ENCODE measurements around the gene HSF5. TPM values are rescaled to one million over a fixed set of nuclear protein-coding genes. Genes with fewer than 3 reads are reported as not detected.

Gene HSF5
- total RNA-seq, 1 donor from 2014 or later: not detected

DNA sequence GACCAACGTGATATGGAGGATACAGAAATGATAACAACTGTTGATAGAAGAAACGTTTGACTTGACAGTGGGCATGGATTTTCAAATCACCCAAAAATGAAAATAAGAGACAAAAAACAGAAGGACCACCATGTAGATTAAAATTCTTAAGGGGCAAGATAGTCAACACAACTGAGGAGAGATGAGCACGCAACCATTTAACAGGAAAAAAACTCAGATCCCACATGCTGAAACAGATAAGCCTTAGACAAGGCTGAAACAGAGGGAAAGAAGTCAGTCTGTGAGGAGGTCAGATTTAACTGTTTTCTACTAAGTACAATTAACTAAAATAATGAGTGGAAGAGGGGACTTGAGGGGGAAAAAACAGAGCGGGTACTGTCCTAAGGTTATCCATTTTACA lies 92.0 kb downstream of the HSF5 start:
- TF ChIP-seq, protein P1, sequence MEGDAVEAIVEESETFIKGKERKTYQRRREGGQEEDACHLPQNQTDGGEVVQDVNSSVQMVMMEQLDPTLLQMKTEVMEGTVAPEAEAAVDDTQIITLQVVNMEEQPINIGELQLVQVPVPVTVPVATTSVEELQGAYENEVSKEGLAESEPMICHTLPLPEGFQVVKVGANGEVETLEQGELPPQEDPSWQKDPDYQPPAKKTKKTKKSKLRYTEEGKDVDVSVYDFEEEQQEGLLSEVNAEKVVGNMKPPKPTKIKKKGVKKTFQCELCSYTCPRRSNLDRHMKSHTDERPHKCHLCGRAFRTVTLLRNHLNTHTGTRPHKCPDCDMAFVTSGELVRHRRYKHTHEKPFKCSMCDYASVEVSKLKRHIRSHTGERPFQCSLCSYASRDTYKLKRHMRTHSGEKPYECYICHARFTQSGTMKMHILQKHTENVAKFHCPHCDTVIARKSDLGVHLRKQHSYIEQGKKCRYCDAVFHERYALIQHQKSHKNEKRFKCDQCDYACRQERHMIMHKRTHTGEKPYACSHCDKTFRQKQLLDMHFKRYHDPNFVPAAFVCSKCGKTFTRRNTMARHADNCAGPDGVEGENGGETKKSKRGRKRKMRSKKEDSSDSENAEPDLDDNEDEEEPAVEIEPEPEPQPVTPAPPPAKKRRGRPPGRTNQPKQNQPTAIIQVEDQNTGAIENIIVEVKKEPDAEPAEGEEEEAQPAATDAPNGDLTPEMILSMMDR (IDR thresholded peaks at IDR 0.05): no peak
- H3K4me1 Mint-ChIP-seq (ENCODE audit: unreplicated experiment): no peaks in the 10 kb centered on the region
- peaks cover 58% of the 10 kb centered on the region for H3K27me3 Mint-ChIP-seq (ENCODE audit: unreplicated experiment)
- no peaks in the 10 kb centered on the region for H3K36me3 Mint-ChIP-seq (ENCODE audit: unreplicated experiment)
- no peak overlapping the region for H3K4me3 Mint-ChIP-seq (ENCODE audit: unreplicated experiment)
- no peak overlapping the region for H3K27ac Mint-ChIP-seq (ENCODE audit: unreplicated experiment)
- no peaks in the 10 kb centered on the region for H3K9me3 Mint-ChIP-seq (ENCODE audit: unreplicated experiment)
- no peak for DNase-seq (ENCODE audit: extremely low spot score, unreplicated experiment)

DNA sequence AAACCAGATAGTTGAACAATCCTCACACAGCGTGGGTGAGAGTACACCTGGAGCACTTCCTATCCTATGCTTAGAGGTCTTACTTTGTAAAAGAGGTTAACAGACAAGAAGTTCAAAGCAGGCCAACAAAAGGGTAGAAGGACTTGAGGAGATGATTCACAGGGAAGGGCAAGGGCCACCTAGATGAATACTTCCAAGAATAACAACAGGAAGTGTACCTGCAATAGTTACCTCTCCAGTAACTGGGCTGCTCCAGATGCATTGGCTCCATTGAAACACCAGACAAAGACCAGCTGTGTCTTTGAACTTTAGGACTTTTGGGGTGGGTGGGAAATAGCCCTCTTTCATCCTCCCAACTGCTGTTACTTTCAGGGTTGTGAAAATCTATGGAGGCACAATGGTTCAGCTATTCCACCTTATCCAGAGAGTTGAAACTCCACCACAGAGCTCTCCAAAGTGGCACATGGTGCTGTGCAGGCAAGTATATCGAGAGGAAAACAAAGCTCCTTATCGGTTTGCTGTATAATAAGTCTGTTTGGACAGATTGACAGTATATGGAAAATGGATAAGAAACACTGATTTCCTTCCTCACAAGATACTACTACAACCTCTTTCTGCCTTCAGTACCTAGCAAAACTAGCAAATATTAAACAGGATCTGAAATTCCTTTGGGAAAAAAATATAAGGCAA lies 93.5 kb downstream of the HSF5 start:
- Mint-ChIP-seq H3K27me3 (ENCODE audit: unreplicated experiment) (peaks cover 64% of the 10 kb centered on the region), H3K4me1 (ENCODE audit: unreplicated experiment) (no peaks in the 10 kb centered on the region), H3K27ac (ENCODE audit: unreplicated experiment) (no peak overlapping the region), H3K36me3 (ENCODE audit: unreplicated experiment) (no peaks in the 10 kb centered on the region), H3K9me3 (ENCODE audit: unreplicated experiment) (no peaks in the 10 kb centered on the region), H3K4me3 (ENCODE audit: unreplicated experiment) (no peak overlapping the region)
- DNase-seq (ENCODE audit: extremely low spot score, unreplicated experiment): no peak
- TF ChIP-seq, protein P1 (IDR thresholded peaks at IDR 0.05): no peak

DNA sequence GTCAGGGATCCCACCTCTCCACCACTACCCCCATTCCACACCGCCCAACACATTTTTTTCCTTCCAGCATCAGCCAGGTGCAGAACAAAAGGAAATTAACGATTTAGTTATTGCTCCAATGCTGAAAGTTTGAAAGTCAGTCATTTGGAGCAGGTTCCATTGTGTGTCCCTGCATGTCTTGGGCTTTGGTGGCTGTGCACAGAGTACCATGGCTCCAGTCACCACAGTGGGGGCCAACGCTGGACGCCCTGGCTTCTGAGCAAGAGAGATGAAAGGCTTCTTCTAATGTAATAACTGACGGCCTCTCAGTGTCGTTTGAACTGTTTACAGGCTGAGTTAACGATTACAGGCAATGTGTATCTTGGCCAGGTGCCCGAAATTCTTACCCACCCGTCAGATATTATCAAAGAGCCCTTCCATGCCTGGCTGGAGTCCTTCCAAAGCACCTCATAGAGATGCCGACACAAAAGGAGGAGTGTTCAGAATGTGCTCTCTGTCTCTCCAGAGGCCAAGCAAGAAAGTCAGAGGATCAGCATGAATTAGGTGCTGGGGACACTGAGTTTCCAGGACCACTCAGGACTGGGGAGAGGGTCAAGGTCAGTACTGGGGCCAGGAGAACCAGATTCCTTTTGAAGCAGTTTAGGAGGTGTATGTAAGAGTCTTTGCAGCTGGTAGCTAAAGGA lies 96.8 kb downstream of the HSF5 start:
- H3K27ac Mint-ChIP-seq (ENCODE audit: unreplicated experiment): no peak overlapping the region
- H3K27me3 Mint-ChIP-seq (ENCODE audit: unreplicated experiment): peaks cover 51% of the 10 kb centered on the region
- H3K4me1 Mint-ChIP-seq (ENCODE audit: unreplicated experiment): no peaks in the 10 kb centered on the region
- H3K9me3 Mint-ChIP-seq (ENCODE audit: unreplicated experiment): no peaks in the 10 kb centered on the region
- TF ChIP-seq, protein P1 (IDR thresholded peaks at IDR 0.05): no peak
- no peak for DNase-seq (ENCODE audit: extremely low spot score, unreplicated experiment)
- no peaks in the 10 kb centered on the region for H3K36me3 Mint-ChIP-seq (ENCODE audit: unreplicated experiment)
- H3K4me3 Mint-ChIP-seq (ENCODE audit: unreplicated experiment): no peak overlapping the region

DNA sequence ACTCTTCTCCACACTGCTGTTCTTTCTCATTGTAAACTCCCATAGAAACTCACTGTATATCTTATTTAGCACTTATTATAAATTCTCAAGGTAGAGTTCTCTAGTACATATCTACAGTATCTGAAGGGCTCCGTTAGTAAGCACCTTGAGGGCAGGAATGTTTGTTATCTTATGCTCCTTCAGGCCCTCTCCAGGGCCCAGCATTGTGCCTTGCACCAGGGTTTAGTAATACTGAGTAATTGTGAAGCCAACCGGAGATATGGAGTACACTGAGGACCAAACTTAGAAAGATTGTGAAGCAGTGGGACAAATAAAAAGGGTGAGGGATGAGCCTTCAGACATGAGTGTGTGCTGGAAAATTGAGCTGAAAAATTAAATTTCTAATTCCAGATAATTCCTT lies 97.3 kb downstream of the HSF5 start:
- TF ChIP-seq, protein P1 (IDR thresholded peaks at IDR 0.05): no peak
- Mint-ChIP-seq H3K36me3 (ENCODE audit: unreplicated experiment) (no peaks in the 10 kb centered on the region), H3K4me3 (ENCODE audit: unreplicated experiment) (no peak overlapping the region), H3K9me3 (ENCODE audit: unreplicated experiment) (no peaks in the 10 kb centered on the region), H3K27ac (ENCODE audit: unreplicated experiment) (no peak overlapping the region), H3K4me1 (ENCODE audit: unreplicated experiment) (no peaks in the 10 kb centered on the region), H3K27me3 (ENCODE audit: unreplicated experiment) (peaks cover 47% of the 10 kb centered on the region)
- no peak for DNase-seq (ENCODE audit: extremely low spot score, unreplicated experiment)
